CD8-positive, alpha-beta memory T cell (primary cell): ENCODE measurements around the gene TMEM132D. TPM values are rescaled to one million over a fixed set of nuclear protein-coding genes. Genes with fewer than 3 reads are reported as not detected.

Experiments
- CTCF ChIA-PET: fragments of 350-600 bp; sonication (Branson Sonifier 250); formaldehyde crosslinking; loops from one replicate; lab custom pipeline; 2021; ENCODE audit warnings: antibody characterized with exemption; lab: Charles Lee
- POLR2A ChIA-PET: fragments of 350-600 bp; sonication (Branson Sonifier 250); formaldehyde crosslinking; loops from one replicate; lab custom pipeline; 2021; ENCODE audit warnings: antibody characterized with exemption; lab: Charles Lee
- DNase-seq, 5 donors: peaks; one replicate each; pipeline versions ENCODE4 v3.0.0 to v3.0.0-alpha.2; 2020 to 2022; ENCODE audit warnings: mixed read lengths in 1 of 5
- H3K27ac ChIP-seq: one replicate; pipeline ENCODE4 v1.7.0; 2013; ENCODE audit warnings: low read depth, mild to moderate bottlenecking, low read length, moderate library complexity
- H3K27me3 ChIP-seq: 2 replicates; pipeline ENCODE4 v1.7.0; 2013; ENCODE audit warnings: low read length, mild to moderate bottlenecking; ENCODE audit not compliant: insufficient read depth, poor library complexity, severe bottlenecking
- H3K36me3 ChIP-seq: 2 replicates; pipeline ENCODE4 v1.7.0; 2013; ENCODE audit warnings: mild to moderate bottlenecking, low read length, moderate library complexity; ENCODE audit not compliant: insufficient read depth
- H3K4me1 ChIP-seq: 2 replicates; pipeline ENCODE4 v1.7.0; 2013; ENCODE audit warnings: mild to moderate bottlenecking, low read length, moderate library complexity; ENCODE audit not compliant: insufficient read depth
- H3K4me3 ChIP-seq: 2 replicates; pipeline ENCODE4 v1.7.0; 2013; ENCODE audit warnings: mild to moderate bottlenecking, low read length
- H3K9me3 ChIP-seq: 2 replicates; pipeline ENCODE4 v1.7.0; 2013; ENCODE audit warnings: mild to moderate bottlenecking, low read length
- H3K27ac Mint-ChIP-seq, 8 donors: one replicate each; pipeline ENCODE4 v1.8.0; 2020 to 2021; ENCODE audit warnings: mixed read lengths in 8 of 8, mild to moderate bottlenecking in 6 of 8, inconsistent platforms in 3 of 8, moderate library complexity in 3 of 8
- H3K27me3 Mint-ChIP-seq, 2 donors: one replicate each; pipeline ENCODE4 v1.8.0; 2020 to 2021; ENCODE audit warnings: mixed read lengths in 2 of 2, mild to moderate bottlenecking in 1 of 2, moderate library complexity in 1 of 2
- H3K36me3 Mint-ChIP-seq, 3 donors: one replicate each; pipeline ENCODE4 v1.8.0; 2020 to 2021; ENCODE audit warnings: mixed read lengths in 3 of 3, inconsistent platforms in 1 of 3, mild to moderate bottlenecking in 1 of 3
- H3K4me1 Mint-ChIP-seq, 3 donors: one replicate each; pipeline ENCODE4 v1.8.0; 2020 to 2021; ENCODE audit warnings: mixed read lengths in 3 of 3, inconsistent platforms in 1 of 3, mild to moderate bottlenecking in 1 of 3
- H3K4me3 Mint-ChIP-seq, 7 donors: one replicate each; pipeline ENCODE4 v1.8.0; 2020 to 2021; ENCODE audit warnings: mixed read lengths in 7 of 7, mild to moderate bottlenecking in 6 of 7, moderate library complexity in 4 of 7, inconsistent platforms in 2 of 7
- H3K9me3 Mint-ChIP-seq, 5 donors: one replicate each; pipeline ENCODE4 v1.8.0; 2020 to 2022; ENCODE audit warnings: mixed read lengths in 5 of 5, mild to moderate bottlenecking in 3 of 5, moderate library complexity in 2 of 5, inconsistent platforms in 1 of 5
- polyA plus RNA-seq: library from polyadenylated mRNA; unstranded; fragments of 300-500 nt; fragmentation: Illumina TruSeq; gene quantifications from one replicate; pipeline ENCODE4 v1.2.3, GENCODE V29; 2021
- total RNA-seq, 2 experiments: library from RNA; stranded (reverse); gene quantifications; one replicate each; pipeline ENCODE4 v1.2.3, GENCODE V29; 2021

TMEM132D gene
- total and polyA plus RNA-seq, 3 experiments from 2014 or later = not detected

GRCh38 chr12:129530984-129531383 lies 372.8 kb downstream of the TMEM132D start:
- H3K9me3 Mint-ChIP-seq = peaks cover 0 to 3% (median 0%) of the 10 kb centered on the region in 5 donors
- no peak overlapping the region for H3K27ac Mint-ChIP-seq
- H3K4me1 Mint-ChIP-seq = no peaks in the 10 kb centered on the region
- ChIA-PET CTCF (no interaction called here), POLR2A (no interaction called here)
- DNase-seq = no peak
- no peaks in the 10 kb centered on the region for H3K36me3 ChIP-seq
- no peaks in the 10 kb centered on the region for H3K36me3 Mint-ChIP-seq
- H3K4me1 ChIP-seq = no peaks in the 10 kb centered on the region
- H3K4me3 ChIP-seq = no peak overlapping the region
- no peak overlapping the region for H3K4me3 Mint-ChIP-seq
- no peaks in the 10 kb centered on the region for H3K27me3 Mint-ChIP-seq
- H3K27ac ChIP-seq = no peak overlapping the region
- no peaks in the 10 kb centered on the region for H3K9me3 ChIP-seq
- H3K27me3 ChIP-seq = no peaks in the 10 kb centered on the region

- no peak overlapping the region for H3K4me3 Mint-ChIP-seq
- Histone ChIP-seq H3K4me3 (no peak overlapping the region), H3K9me3 (no peaks in the 10 kb centered on the region), H3K36me3 (no peaks in the 10 kb centered on the region), H3K4me1 (no peaks in the 10 kb centered on the region), H3K27me3 (no peaks in the 10 kb centered on the region), H3K27ac (no peak overlapping the region)
- ChIA-PET CTCF (no interaction called here), POLR2A (no interaction called here)
- DNase-seq = no peak
- no peaks in the 10 kb centered on the region for H3K4me1 Mint-ChIP-seq
- H3K27me3 Mint-ChIP-seq = no peaks in the 10 kb centered on the region
- H3K36me3 Mint-ChIP-seq = no peaks in the 10 kb centered on the region
- H3K9me3 Mint-ChIP-seq = peaks cover 0 to 3% (median 0%) of the 10 kb centered on the region in 5 donors
- H3K27ac Mint-ChIP-seq = no peak overlapping the region
These were observed 373.3 kb downstream of the TMEM132D start for GRCh38 chr12:129530517-129530916.

GRCh38 chr12:129527506-129527905 lies 376.3 kb downstream of the TMEM132D start:
- H3K9me3 Mint-ChIP-seq = peaks cover 0 to 3% (median 0%) of the 10 kb centered on the region in 5 donors
- H3K4me1 ChIP-seq = no peaks in the 10 kb centered on the region
- no peak overlapping the region for H3K4me3 Mint-ChIP-seq
- H3K27me3 Mint-ChIP-seq = no peaks in the 10 kb centered on the region
- ChIA-PET CTCF (no interaction called here), POLR2A (no interaction called here)
- H3K36me3 Mint-ChIP-seq = no peaks in the 10 kb centered on the region
- H3K36me3 ChIP-seq = no peaks in the 10 kb centered on the region
- no peak for DNase-seq
- no peak overlapping the region for H3K27ac ChIP-seq
- H3K4me1 Mint-ChIP-seq = no peaks in the 10 kb centered on the region
- H3K4me3 ChIP-seq = no peak overlapping the region
- no peaks in the 10 kb centered on the region for H3K27me3 ChIP-seq
- no peaks in the 10 kb centered on the region for H3K9me3 ChIP-seq
- no peak overlapping the region for H3K27ac Mint-ChIP-seq

GRCh38 chr12:129523621-129524020 lies 380.2 kb downstream of the TMEM132D start:
- Mint-ChIP-seq H3K36me3 (peaks cover 0 to 2% (median 0%) of the 10 kb centered on the region in 3 donors), H3K27me3 (no peaks in the 10 kb centered on the region), H3K27ac (no peak overlapping the region), H3K4me1 (no peaks in the 10 kb centered on the region), H3K4me3 (no peak overlapping the region), H3K9me3 (peaks cover 0 to 3% (median 0%) of the 10 kb centered on the region in 5 donors)
- Histone ChIP-seq H3K9me3 (no peaks in the 10 kb centered on the region), H3K27me3 (no peaks in the 10 kb centered on the region), H3K27ac (no peak overlapping the region), H3K4me3 (no peak overlapping the region), H3K4me1 (no peaks in the 10 kb centered on the region), H3K36me3 (no peaks in the 10 kb centered on the region)
- ChIA-PET CTCF (no interaction called here), POLR2A (no interaction called here)
- no peak for DNase-seq

DNA sequence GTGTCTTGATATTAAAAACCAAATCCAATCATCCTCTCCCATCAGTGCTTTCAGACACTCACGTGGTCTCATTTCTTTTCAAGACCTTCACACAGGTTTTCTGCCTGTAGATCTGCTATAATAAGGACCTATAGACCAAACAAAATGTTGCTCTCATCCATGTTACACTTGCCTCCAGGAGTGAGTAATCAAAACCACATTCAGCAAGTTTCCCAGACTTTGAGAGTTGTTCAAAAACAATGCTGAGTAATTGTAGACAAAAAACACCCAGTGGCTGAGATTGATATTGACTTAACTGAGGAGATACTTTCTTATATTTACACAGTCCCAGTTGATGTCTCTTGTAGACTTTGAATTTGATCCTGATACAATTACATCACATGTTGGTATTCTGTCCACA lies 383.1 kb downstream of the TMEM132D start:
- Mint-ChIP-seq H3K4me1 (no peaks in the 10 kb centered on the region), H3K27me3 (no peaks in the 10 kb centered on the region), H3K36me3 (peaks cover 0 to 2% (median 0%) of the 10 kb centered on the region in 3 donors), H3K4me3 (no peak overlapping the region), H3K9me3 (peaks cover 0 to 10% (median 3%) of the 10 kb centered on the region in 5 donors), H3K27ac (no peak overlapping the region)
- no peak overlapping the region for H3K4me3 ChIP-seq
- DNase-seq = no peak
- H3K27ac ChIP-seq = no peak overlapping the region
- no peaks in the 10 kb centered on the region for H3K36me3 ChIP-seq
- H3K27me3 ChIP-seq = no peaks in the 10 kb centered on the region
- no peaks in the 10 kb centered on the region for H3K4me1 ChIP-seq
- ChIA-PET POLR2A (no interaction called here), CTCF (no interaction called here)
- H3K9me3 ChIP-seq = no peaks in the 10 kb centered on the region

GRCh38 chr12:129503802-129504201 lies 400.0 kb downstream of the TMEM132D start:
- H3K36me3 Mint-ChIP-seq = no peaks in the 10 kb centered on the region
- CTCF ChIA-PET = no interaction called here
- no peak overlapping the region for H3K4me3 ChIP-seq
- H3K4me1 ChIP-seq = no peaks in the 10 kb centered on the region
- DNase-seq = no peak
- H3K27me3 ChIP-seq = no peaks in the 10 kb centered on the region
- no peak overlapping the region for H3K4me3 Mint-ChIP-seq
- no peaks in the 10 kb centered on the region for H3K4me1 Mint-ChIP-seq
- no peak overlapping the region for H3K27ac ChIP-seq
- POLR2A ChIA-PET = no interaction called here
- no peaks in the 10 kb centered on the region for H3K36me3 ChIP-seq
- H3K9me3 ChIP-seq = no peaks in the 10 kb centered on the region
- H3K9me3 Mint-ChIP-seq = peaks cover 0 to 3% (median 0%) of the 10 kb centered on the region in 5 donors
- H3K27ac Mint-ChIP-seq = no peak overlapping the region
- H3K27me3 Mint-ChIP-seq = no peaks in the 10 kb centered on the region

- no peaks in the 10 kb centered on the region for H3K4me1 ChIP-seq
- ChIA-PET CTCF (no interaction called here), POLR2A (no interaction called here)
- Mint-ChIP-seq H3K27me3 (no peaks in the 10 kb centered on the region), H3K27ac (no peak overlapping the region), H3K9me3 (peaks cover 0 to 6% (median 0%) of the 10 kb centered on the region in 5 donors), H3K36me3 (no peaks in the 10 kb centered on the region), H3K4me1 (no peaks in the 10 kb centered on the region), H3K4me3 (no peak overlapping the region)
- H3K27me3 ChIP-seq = no peaks in the 10 kb centered on the region
- H3K4me3 ChIP-seq = no peak overlapping the region
- no peak overlapping the region for H3K27ac ChIP-seq
- H3K9me3 ChIP-seq = no peaks in the 10 kb centered on the region
- no peaks in the 10 kb centered on the region for H3K36me3 ChIP-seq
- DNase-seq = no peak
These were observed 407.6 kb downstream of the TMEM132D start for GRCh38 chr12:129496226-129496625.

DNA sequence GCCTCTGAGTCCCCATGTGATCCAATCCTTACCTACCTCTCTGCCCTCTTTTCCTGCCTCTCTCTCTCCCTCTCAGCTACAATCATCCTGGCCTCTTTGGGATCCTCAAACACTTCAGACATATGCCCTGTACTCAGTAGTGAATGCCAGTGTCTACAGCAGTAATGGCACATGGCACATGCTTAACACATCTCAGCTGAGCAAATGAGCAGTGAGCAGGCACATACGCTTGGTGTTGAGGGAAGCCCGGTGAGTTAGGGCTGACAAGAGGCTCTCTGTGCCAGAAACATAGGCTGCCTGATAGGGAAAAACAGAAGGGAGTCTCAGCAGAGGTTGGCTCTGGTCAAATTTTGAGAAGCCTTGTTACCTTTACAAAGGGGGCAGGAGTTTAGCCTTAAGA lies 409.1 kb downstream of the TMEM132D start:
- Mint-ChIP-seq H3K9me3 (peaks cover 0 to 5% (median 3%) of the 10 kb centered on the region in 5 donors), H3K27me3 (no peaks in the 10 kb centered on the region), H3K4me1 (no peaks in the 10 kb centered on the region), H3K27ac (no peak overlapping the region), H3K4me3 (no peak overlapping the region), H3K36me3 (no peaks in the 10 kb centered on the region)
- no peaks in the 10 kb centered on the region for H3K36me3 ChIP-seq
- POLR2A ChIA-PET = no interaction called here
- DNase-seq = no peak
- H3K4me3 ChIP-seq = no peak overlapping the region
- no peaks in the 10 kb centered on the region for H3K27me3 ChIP-seq
- CTCF ChIA-PET = no interaction called here
- no peak overlapping the region for H3K27ac ChIP-seq
- no peaks in the 10 kb centered on the region for H3K9me3 ChIP-seq
- H3K4me1 ChIP-seq = no peaks in the 10 kb centered on the region

- Mint-ChIP-seq H3K9me3 (peaks cover 0 to 5% (median 3%) of the 10 kb centered on the region in 5 donors), H3K36me3 (no peaks in the 10 kb centered on the region), H3K27ac (no peak overlapping the region), H3K4me1 (no peaks in the 10 kb centered on the region), H3K27me3 (no peaks in the 10 kb centered on the region), H3K4me3 (no peak overlapping the region)
- CTCF ChIA-PET = no interaction called here
- no peak for DNase-seq
- no peaks in the 10 kb centered on the region for H3K4me1 ChIP-seq
- no peak overlapping the region for H3K4me3 ChIP-seq
- no peak overlapping the region for H3K27ac ChIP-seq
- no peaks in the 10 kb centered on the region for H3K36me3 ChIP-seq
- H3K9me3 ChIP-seq = no peaks in the 10 kb centered on the region
- POLR2A ChIA-PET = no interaction called here
- no peaks in the 10 kb centered on the region for H3K27me3 ChIP-seq
These were observed 409.6 kb downstream of the TMEM132D start for GRCh38 chr12:129494260-129494659.
